Keratinocyte (primary cell): ENCODE results near the gene ITPKB. TPM values are rescaled to one million over a fixed set of nuclear protein-coding genes. Genes with fewer than 3 reads are reported as not detected.

Experiments used
- DNase-seq: peaks from one replicate; pipeline ENCODE4 v3.0.0-alpha.2; 2011; ENCODE audit warnings: low read depth, missing footprints, low spot score
- FAIRE-seq: peaks from 2 replicates; lab custom pipeline; 2011; peaks lifted over from hg19 to GRCh38; lab: Jason Lieb, UNC
- H2AFZ ChIP-seq: 2 replicates; pipeline ENCODE4 v1.6.0; 2012; ENCODE audit warnings: low read length, control low read depth, inconsistent platforms; ENCODE audit not compliant: control insufficient read depth
- H3K27ac ChIP-seq: 2 replicates; pipeline ENCODE4 v1.5.1; 2011; ENCODE audit warnings: low read length; ENCODE audit not compliant: control insufficient read depth, insufficient read depth
- H3K27me3 ChIP-seq: 3 replicates; pipeline ENCODE4 v1.6.0; 2011; ENCODE audit warnings: low read length; ENCODE audit not compliant: control insufficient read depth, insufficient read depth; ENCODE audit errors: extremely low read depth
- H3K36me3 ChIP-seq, 2 experiments: 2 replicates in 1 of 2; 3 replicates in 1 of 2; pipeline ENCODE4 v1.5.1; 2011; ENCODE audit warnings: low read length in 2 of 2, mild to moderate bottlenecking in 1 of 2; ENCODE audit not compliant: control insufficient read depth in 2 of 2, insufficient read depth in 2 of 2; ENCODE audit errors: extremely low read depth in 1 of 2
- H3K4me1 ChIP-seq: 3 replicates; pipeline ENCODE4 v1.5.1; 2011; ENCODE audit warnings: low read length; ENCODE audit not compliant: control insufficient read depth, insufficient read depth; ENCODE audit errors: extremely low read depth
- H3K4me2 ChIP-seq: 3 replicates; pipeline ENCODE4 v1.6.0; 2011; ENCODE audit warnings: low read depth, low read length; ENCODE audit not compliant: control insufficient read depth, insufficient read depth; ENCODE audit errors: extremely low read depth
- H3K4me3 ChIP-seq, 3 experiments: fragments of 200-600 bp in 1 of 3; sonication (generic) in 1 of 3; 2 replicates in 2 of 3; 3 replicates in 1 of 3; pipeline ENCODE4 v1.5.1; 2011 to 2016; ENCODE audit warnings: low read length in 3 of 3, mild to moderate bottlenecking in 3 of 3, control low read depth in 2 of 3, inconsistent platforms in 1 of 3, low read depth in 1 of 3, mixed read lengths in 1 of 3, mixed run types in 1 of 3, moderate library complexity in 1 of 3; ENCODE audit not compliant: control insufficient read depth in 2 of 3, insufficient read depth in 2 of 3; ENCODE audit errors: extremely low read depth in 1 of 3
- H3K79me2 ChIP-seq: 2 replicates; pipeline ENCODE4 v1.6.0; 2012; ENCODE audit warnings: low read length; ENCODE audit not compliant: control insufficient read depth, insufficient read depth
- H3K9ac ChIP-seq: 3 replicates; pipeline ENCODE4 v1.6.0; 2011; ENCODE audit warnings: low read length; ENCODE audit not compliant: control insufficient read depth, insufficient read depth; ENCODE audit errors: extremely low read depth
- H3K9me1 ChIP-seq: 3 replicates; pipeline ENCODE4 v1.6.0; 2011; ENCODE audit warnings: low read length; ENCODE audit not compliant: control insufficient read depth, insufficient read depth; ENCODE audit errors: extremely low read depth
- H3K9me3 ChIP-seq: 2 replicates; pipeline ENCODE4 v1.5.1; 2012; ENCODE audit warnings: low read depth, low read length; ENCODE audit not compliant: control insufficient read depth
- H4K20me1 ChIP-seq: 3 replicates; pipeline ENCODE4 v1.6.0; 2011; ENCODE audit warnings: low read length; ENCODE audit not compliant: control insufficient read depth, insufficient read depth; ENCODE audit errors: extremely low read depth
- CTCF ChIP-seq, 3 experiments: IDR thresholded peaks in 1 of 3; conservative IDR thresholded peaks in 1 of 3; optimal IDR thresholded peaks in 1 of 3; 2 replicates in 2 of 3; 3 replicates in 1 of 3; pipeline versions ENCODE3 to v1.5.1; 2011; ENCODE audit warnings: low read length in 3 of 3, mild to moderate bottlenecking in 3 of 3, moderate library complexity in 2 of 3, control low read depth in 1 of 3, inconsistent platforms in 1 of 3; ENCODE audit not compliant: insufficient read depth in 2 of 3; ENCODE audit errors: extremely low read depth in 1 of 3
- EZH2 ChIP-seq: IDR thresholded peaks from one replicate; pipeline ENCODE4 v1.6.1; 2012; ENCODE audit warnings: inconsistent platforms, mild to moderate bottlenecking, low read length, moderate library complexity
- dilution Hi-C: fragments of 300-500 bp; cut with MboI; formaldehyde crosslinking; loops from one replicate; pipeline ENCODE4 v1.7.0; 2020; ENCODE audit warnings: low sequenced_read_pairs; ENCODE audit not compliant: extremely low pct_ligation_motif_present
- polyA plus RNA-seq, 5 experiments: library from polyadenylated mRNA; depleted of rRNA in 3 of 5; stranded (reverse) in 3 of 5; stranded (forward) in 1 of 5; unstranded in 1 of 5; fragments of >200 nt; gene quantifications; 1 replicate in 1 of 5; 2 replicates in 3 of 5; 3 replicates in 1 of 5; pipeline versions ENCODE4 v1.2.1 to v1.2.3, GENCODE V29; 2011 to 2012; ENCODE audit warnings: missing spikeins in 2 of 5, low read depth in 1 of 5, low replicate concordance in 1 of 5

Gene ITPKB
- polyA plus RNA-seq, 1 donor (not counting 4 experiments of a cell fraction or from before 2014, with no cell fraction given), result 3.2 TPM

- TF ChIP-seq CTCF (optimal IDR thresholded peaks at IDR 0.05 in 1 of 3, IDR thresholded peaks at IDR 0.05 in 1 of 3, conservative IDR thresholded peaks at IDR 0.05 in 1 of 3; ENCODE audit: extremely low read depth in 1 of 3, insufficient read depth in 2 of 3, low read length in 3 of 3), result no peak
- TF ChIP-seq EZH2, result no peak
- Histone ChIP-seq H3K4me2 (no peak overlapping the region), H4K20me1 (no peaks in the 10 kb centered on the region), H3K9ac (no peak overlapping the region), H3K4me3 (no peak overlapping the region), H3K27me3 (no peaks in the 10 kb centered on the region), H3K27ac (no peak overlapping the region), H3K9me3 (no peaks in the 10 kb centered on the region), H3K9me1 (no peaks in the 10 kb centered on the region), H3K79me2 (no peaks in the 10 kb centered on the region), H2AFZ (no peak overlapping the region), H3K36me3 (no peaks in the 10 kb centered on the region), H3K4me1 (peaks cover 28% of the 10 kb centered on the region)
- no peak for FAIRE-seq
- dilution Hi-C loops, result no loop called here
- DNase-seq, result no peak
Observed at GRCh38 chr1:226665505-226666163, 73.4 kb downstream of the ITPKB start.

- DNase-seq (no peak), FAIRE-seq (no peak)
- Histone ChIP-seq H3K9me1 (no peaks in the 10 kb centered on the region), H3K9me3 (no peaks in the 10 kb centered on the region), H3K36me3 (no peaks in the 10 kb centered on the region), H3K27me3 (no peaks in the 10 kb centered on the region), H2AFZ (no peak overlapping the region), H3K79me2 (no peaks in the 10 kb centered on the region), H3K9ac (no peak overlapping the region), H3K4me2 (no peak overlapping the region), H3K4me3 (no peak overlapping the region), H4K20me1 (no peaks in the 10 kb centered on the region), H3K4me1 (peaks cover 28% of the 10 kb centered on the region), H3K27ac (no peak overlapping the region)
- dilution Hi-C loops, result no loop called here
- no peak for TF ChIP-seq EZH2
- TF ChIP-seq CTCF (optimal IDR thresholded peaks at IDR 0.05 in 1 of 3, IDR thresholded peaks at IDR 0.05 in 1 of 3, conservative IDR thresholded peaks at IDR 0.05 in 1 of 3; ENCODE audit: extremely low read depth in 1 of 3, insufficient read depth in 2 of 3, low read length in 3 of 3), result no peak
Observed at GRCh38 chr1:226664413-226665101, 74.5 kb downstream of the ITPKB start.
